Measurements from ENCODE around the gene XYLT1.

GRCh38 chr16:17241264-17241835, 229.4 kb downstream of the XYLT1 start:
- TF ChIP-seq PRDM15 (CRISPR knock-in tag; IDR thresholded peaks at IDR 0.05) (no peak), REST (IDR thresholded peaks at IDR 0.05; ENCODE audit: borderline replicate concordance in 1 of 2, low read depth in 1 of 2, low read length in 2 of 2) (no peak), SP4 (CRISPR knock-in tag; IDR thresholded peaks at IDR 0.05) (no peak)

All from HepG2 (cell line).